Measurements from ENCODE around the gene MATN1.

DNA sequence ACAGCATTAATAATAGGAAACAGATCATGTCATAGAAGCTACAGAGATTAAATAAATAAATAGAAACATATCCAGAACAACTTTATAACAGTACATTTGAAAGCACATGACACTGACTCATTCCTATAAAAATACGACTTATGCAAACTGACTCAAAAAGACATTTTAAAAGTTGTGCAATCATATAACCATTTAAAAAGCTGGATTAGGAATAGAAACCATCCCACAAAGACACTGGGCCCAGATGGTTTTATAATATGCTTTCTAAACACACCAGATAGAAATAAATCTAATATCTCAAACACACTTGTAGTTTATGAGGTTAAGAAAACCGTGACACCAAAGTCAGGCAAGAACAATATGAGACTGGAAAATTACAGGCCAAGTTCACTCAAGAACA is 47.6 kb downstream of the MATN1 start:
- no peak for TF ChIP-seq SREBF2 (IDR thresholded peaks at IDR 0.05)
- TF ChIP-seq, protein P1, sequence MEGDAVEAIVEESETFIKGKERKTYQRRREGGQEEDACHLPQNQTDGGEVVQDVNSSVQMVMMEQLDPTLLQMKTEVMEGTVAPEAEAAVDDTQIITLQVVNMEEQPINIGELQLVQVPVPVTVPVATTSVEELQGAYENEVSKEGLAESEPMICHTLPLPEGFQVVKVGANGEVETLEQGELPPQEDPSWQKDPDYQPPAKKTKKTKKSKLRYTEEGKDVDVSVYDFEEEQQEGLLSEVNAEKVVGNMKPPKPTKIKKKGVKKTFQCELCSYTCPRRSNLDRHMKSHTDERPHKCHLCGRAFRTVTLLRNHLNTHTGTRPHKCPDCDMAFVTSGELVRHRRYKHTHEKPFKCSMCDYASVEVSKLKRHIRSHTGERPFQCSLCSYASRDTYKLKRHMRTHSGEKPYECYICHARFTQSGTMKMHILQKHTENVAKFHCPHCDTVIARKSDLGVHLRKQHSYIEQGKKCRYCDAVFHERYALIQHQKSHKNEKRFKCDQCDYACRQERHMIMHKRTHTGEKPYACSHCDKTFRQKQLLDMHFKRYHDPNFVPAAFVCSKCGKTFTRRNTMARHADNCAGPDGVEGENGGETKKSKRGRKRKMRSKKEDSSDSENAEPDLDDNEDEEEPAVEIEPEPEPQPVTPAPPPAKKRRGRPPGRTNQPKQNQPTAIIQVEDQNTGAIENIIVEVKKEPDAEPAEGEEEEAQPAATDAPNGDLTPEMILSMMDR (IDR thresholded peaks at IDR 0.05), result no peak
